OCI-LY7 (cell line): Measurements from ENCODE around the gene GLIS2. TPM values are rescaled to one million over a fixed set of nuclear protein-coding genes. Genes with fewer than 3 reads are reported as not detected.

ENCODE experiments used
- BruUV-seq: library from RNA; stranded (reverse); fragments of 400-500 nt; replicated peaks from 2 replicates; lab custom pipeline; 2021; lab: Mats Ljungman, UMichigan
- CTCF ChIA-PET: fragments of 300-600 bp; sonication (Branson Sonifier 250); formaldehyde crosslinking; loops from one replicate; lab custom pipeline; 2022; ENCODE audit warnings: antibody characterized with exemption; ENCODE audit not compliant: unreplicated experiment; lab: Charles Lee
- POLR2A ChIA-PET: fragments of 300-600 bp; sonication (Branson Sonifier 250); formaldehyde crosslinking; loops from one replicate; lab custom pipeline; 2022; ENCODE audit warnings: antibody characterized with exemption; lab: Charles Lee
- DNase-seq: peaks from one replicate; pipeline ENCODE4 v3.0.0-alpha.2; 2015; ENCODE audit warnings: low spot score
- H2AFZ ChIP-seq: fragments of 200-600 bp; sonication (generic), shearing (Covaris generic); 2 replicates; pipeline ENCODE4 v1.6.1; 2014; ENCODE audit warnings: mild to moderate bottlenecking, antibody characterized with exemption, low read length, moderate library complexity
- H3K27ac ChIP-seq: fragments of 200-600 bp; sonication (generic); 2 replicates; pipeline ENCODE4 v1.5.1; 2014; ENCODE audit warnings: mixed run types, low read depth, mild to moderate bottlenecking, moderate library complexity, low read length, inconsistent platforms; ENCODE audit not compliant: poor library complexity, severe bottlenecking
- H3K36me3 ChIP-seq: fragments of 200-600 bp; sonication (generic); 2 replicates; pipeline ENCODE4 v1.6.1; 2014; ENCODE audit warnings: mild to moderate bottlenecking, antibody characterized with exemption, low read length, moderate library complexity, mixed read lengths; ENCODE audit not compliant: insufficient read depth
- H3K4me1 ChIP-seq: fragments of 200-600 bp; sonication (generic); 2 replicates; pipeline ENCODE4 v1.5.1; 2014; ENCODE audit warnings: mild to moderate bottlenecking, low read length; ENCODE audit not compliant: insufficient read depth, poor library complexity, severe bottlenecking
- H3K4me2 ChIP-seq: fragments of 200-600 bp; sonication (generic); 2 replicates; pipeline ENCODE4 v1.6.1; 2014; ENCODE audit warnings: mild to moderate bottlenecking, low read length
- H3K4me3 ChIP-seq: fragments of 200-600 bp; sonication (generic); 2 replicates; pipeline ENCODE4 v1.5.1; 2014; ENCODE audit warnings: mild to moderate bottlenecking, low read depth, low read length; ENCODE audit not compliant: poor library complexity, severe bottlenecking
- H3K79me2 ChIP-seq: fragments of 200-600 bp; sonication (generic); 2 replicates; pipeline ENCODE4 v1.6.1; 2016; ENCODE audit warnings: low read depth, mild to moderate bottlenecking, low read length, moderate library complexity, mixed read lengths; ENCODE audit not compliant: insufficient read depth
- H3K9me2 ChIP-seq: fragments of 200-600 bp; sonication (generic); 2 replicates; pipeline ENCODE4 v1.6.1; 2016; ENCODE audit warnings: mild to moderate bottlenecking, low read length, mixed read lengths; ENCODE audit not compliant: insufficient read depth
- H3K9me3 ChIP-seq: fragments of 200-600 bp; sonication (generic); 2 replicates; pipeline ENCODE4 v1.6.1; 2014; ENCODE audit warnings: mild to moderate bottlenecking, mixed run types, low read length, mixed read lengths
- H4K20me1 ChIP-seq: fragments of 200-600 bp; sonication (generic); 2 replicates; pipeline ENCODE4 v1.6.1; 2014; ENCODE audit warnings: mild to moderate bottlenecking, antibody characterized with exemption, low read length, moderate library complexity, mixed read lengths; ENCODE audit not compliant: insufficient read depth
- EZH2phosphoT487 ChIP-seq: fragments of 200-600 bp; sonication (generic); IDR thresholded peaks from 2 replicates; pipeline ENCODE4 v1.6.1; 2018; ENCODE audit warnings: low read depth, borderline replicate concordance, mild to moderate bottlenecking, mixed run types, antibody characterized with exemption, low read length, moderate library complexity, mixed read lengths
- intact Hi-C: fragments of 100-400 bp; cut with micrococcal nuclease; formaldehyde crosslinking; loops from one replicate; pipeline ENCODE4 v1.10.0; 2022; ENCODE audit not compliant: unreplicated experiment
- total RNA-seq, 2 experiments: library from RNA; depleted of rRNA in 1 of 2; stranded (reverse); fragments of >200 nt in 1 of 2; shearing (Covaris generic) in 1 of 2; gene quantifications; 2 replicates each; pipeline ENCODE4 v1.2.3, GENCODE V29; 2014 to 2022
- TF ChIP-seq, protein P1 (sequence below): fragments of 200-600 bp; sonication (generic); conservative IDR thresholded peaks from 2 replicates; pipeline ENCODE4 v1.5.1; 2014; ENCODE audit warnings: mild to moderate bottlenecking, antibody characterized with exemption, low read length, moderate library complexity, mixed read lengths

The GLIS2 gene
- total RNA-seq, 2 experiments from 2014 or later: 0.08 TPM; not detected in 1

DNA sequence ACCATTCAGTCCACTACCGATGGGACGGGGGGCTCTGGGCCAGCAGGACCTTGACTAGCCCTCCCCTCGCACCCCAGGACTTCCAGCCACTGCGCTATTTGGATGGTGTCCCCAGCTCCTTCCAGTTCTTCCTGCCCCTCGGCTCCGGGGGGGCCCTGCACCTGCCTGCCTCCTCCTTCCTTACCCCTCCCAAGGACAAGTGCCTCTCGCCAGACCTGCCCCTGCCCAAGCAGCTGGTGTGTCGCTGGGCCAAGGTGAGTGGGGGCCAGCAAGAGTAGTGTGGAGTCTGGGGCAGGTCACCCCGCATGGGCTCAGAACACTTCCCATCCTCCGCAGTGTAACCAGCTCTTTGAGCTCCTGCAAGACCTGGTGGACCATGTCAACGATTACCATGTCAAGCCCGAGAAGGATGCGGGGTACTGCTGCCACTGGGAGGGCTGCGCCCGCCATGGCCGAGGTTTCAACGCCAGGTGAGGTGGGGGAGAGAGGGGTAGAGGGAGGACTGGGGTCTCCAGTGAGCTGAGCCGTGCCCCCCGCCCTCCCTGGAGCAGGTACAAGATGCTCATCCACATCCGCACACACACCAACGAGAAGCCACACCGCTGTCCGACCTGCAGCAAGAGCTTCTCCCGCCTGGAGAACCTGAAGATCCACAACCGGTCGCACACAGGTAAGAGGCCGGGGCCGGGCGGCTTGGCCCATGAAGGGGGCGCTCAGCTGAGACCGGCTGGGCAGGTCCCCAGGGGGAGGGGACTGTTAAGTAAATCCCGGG lies 19.0 kb downstream of the GLIS2 start:
- H3K4me2 ChIP-seq: no peak overlapping the region
- no peaks in the 10 kb centered on the region for H3K4me1 ChIP-seq
- H3K9me3 ChIP-seq: no peaks in the 10 kb centered on the region
- no peak for DNase-seq
- no peaks in the 10 kb centered on the region for H3K9me2 ChIP-seq
- ChIA-PET CTCF (no interaction called here), POLR2A (interaction anchor here (0.8 kb wide), 1 partner anchor 52 kb away, joined by 5 read pairs; no protein-coding TSS in a partner anchor)
- no peak overlapping the region for H3K4me3 ChIP-seq
- TF ChIP-seq EZH2phosphoT487: no peak
- TF ChIP-seq, protein P1, sequence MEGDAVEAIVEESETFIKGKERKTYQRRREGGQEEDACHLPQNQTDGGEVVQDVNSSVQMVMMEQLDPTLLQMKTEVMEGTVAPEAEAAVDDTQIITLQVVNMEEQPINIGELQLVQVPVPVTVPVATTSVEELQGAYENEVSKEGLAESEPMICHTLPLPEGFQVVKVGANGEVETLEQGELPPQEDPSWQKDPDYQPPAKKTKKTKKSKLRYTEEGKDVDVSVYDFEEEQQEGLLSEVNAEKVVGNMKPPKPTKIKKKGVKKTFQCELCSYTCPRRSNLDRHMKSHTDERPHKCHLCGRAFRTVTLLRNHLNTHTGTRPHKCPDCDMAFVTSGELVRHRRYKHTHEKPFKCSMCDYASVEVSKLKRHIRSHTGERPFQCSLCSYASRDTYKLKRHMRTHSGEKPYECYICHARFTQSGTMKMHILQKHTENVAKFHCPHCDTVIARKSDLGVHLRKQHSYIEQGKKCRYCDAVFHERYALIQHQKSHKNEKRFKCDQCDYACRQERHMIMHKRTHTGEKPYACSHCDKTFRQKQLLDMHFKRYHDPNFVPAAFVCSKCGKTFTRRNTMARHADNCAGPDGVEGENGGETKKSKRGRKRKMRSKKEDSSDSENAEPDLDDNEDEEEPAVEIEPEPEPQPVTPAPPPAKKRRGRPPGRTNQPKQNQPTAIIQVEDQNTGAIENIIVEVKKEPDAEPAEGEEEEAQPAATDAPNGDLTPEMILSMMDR: no peak
- H3K36me3 ChIP-seq: peaks cover 17% of the 10 kb centered on the region; the same call in 1 of the 2 replicates
- H3K27ac ChIP-seq: no peak overlapping the region
- H3K79me2 ChIP-seq: no peaks in the 10 kb centered on the region
- BruUV-seq: no TSS peak
- intact Hi-C loops: no loop called here
- H2AFZ ChIP-seq: no peak overlapping the region
- no peaks in the 10 kb centered on the region for H4K20me1 ChIP-seq

DNA sequence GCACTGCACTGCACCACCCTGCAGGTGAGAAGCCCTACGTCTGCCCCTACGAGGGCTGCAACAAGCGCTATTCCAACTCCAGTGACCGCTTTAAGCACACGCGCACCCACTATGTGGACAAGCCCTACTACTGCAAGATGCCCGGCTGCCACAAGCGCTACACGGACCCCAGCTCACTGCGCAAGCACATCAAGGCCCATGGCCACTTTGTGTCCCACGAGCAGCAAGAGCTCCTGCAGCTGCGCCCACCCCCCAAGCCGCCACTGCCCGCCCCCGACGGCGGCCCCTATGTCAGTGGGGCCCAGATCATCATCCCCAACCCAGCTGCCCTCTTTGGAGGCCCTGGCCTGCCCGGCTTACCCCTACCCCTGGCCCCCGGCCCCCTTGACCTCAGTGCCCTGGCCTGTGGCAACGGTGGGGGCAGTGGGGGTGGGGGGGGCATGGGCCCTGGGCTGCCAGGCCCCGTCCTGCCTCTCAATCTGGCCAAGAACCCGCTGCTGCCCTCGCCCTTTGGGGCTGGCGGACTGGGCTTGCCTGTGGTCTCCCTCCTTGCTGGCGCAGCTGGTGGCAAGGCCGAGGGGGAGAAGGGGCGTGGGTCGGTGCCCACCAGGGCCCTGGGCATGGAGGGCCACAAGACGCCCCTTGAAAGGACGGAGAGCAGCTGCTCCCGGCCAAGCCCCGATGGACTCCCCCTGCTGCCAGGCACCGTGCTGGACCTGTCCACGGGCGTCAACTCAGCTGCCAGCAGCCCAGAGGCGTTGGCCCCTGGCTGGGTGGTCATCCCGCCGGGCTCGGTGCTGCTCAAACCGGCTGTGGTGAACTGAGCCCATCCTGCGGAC lies 21.1 kb downstream of the GLIS2 start:
- H3K4me2 ChIP-seq: no peak overlapping the region
- no peak for TF ChIP-seq EZH2phosphoT487
- TF ChIP-seq, protein P1: no peak
- BruUV-seq: no TSS peak
- no peaks in the 10 kb centered on the region for H3K79me2 ChIP-seq
- no peaks in the 10 kb centered on the region for H3K4me1 ChIP-seq
- POLR2A ChIA-PET: no interaction called here
- H3K9me3 ChIP-seq: no peaks in the 10 kb centered on the region
- CTCF ChIA-PET: no interaction called here
- intact Hi-C loops: no loop called here
- H3K4me3 ChIP-seq: no peak overlapping the region
- H2AFZ ChIP-seq: no peak overlapping the region
- peaks cover 37% of the 10 kb centered on the region; the same call in 1 of the 2 replicates for H3K36me3 ChIP-seq
- no peak overlapping the region for H3K27ac ChIP-seq
- H3K9me2 ChIP-seq: no peaks in the 10 kb centered on the region
- no peaks in the 10 kb centered on the region for H4K20me1 ChIP-seq
- DNase-seq: no peak
